Skeletal muscle tissue (tissue), 4 donors: ENCODE measurements around the gene C4A. TPM values are rescaled to one million over a fixed set of nuclear protein-coding genes. Genes with fewer than 3 reads are reported as not detected.
"Not testable (repeated sequence)": the region's sequence is repeated elsewhere in the genome, so short reads cannot be mapped to it uniquely, and the experiment has no call there.

Source experiments
- H3K27ac ChIP-seq: one replicate; pipeline ENCODE4 v1.7.0; 2013; ENCODE audit warnings: mild to moderate bottlenecking, low read depth, low read length, inconsistent platforms
- H3K27me3 ChIP-seq, 3 donors: one replicate each; pipeline ENCODE4 v1.7.0; 2013; ENCODE audit warnings: low read length in 3 of 3; ENCODE audit not compliant: control insufficient read depth in 3 of 3, insufficient read depth in 3 of 3
- H3K36me3 ChIP-seq, 3 donors: one replicate each; pipeline ENCODE4 v1.7.0; 2013; ENCODE audit warnings: low read length in 3 of 3; ENCODE audit not compliant: control insufficient read depth in 3 of 3, insufficient read depth in 3 of 3
- H3K4me1 ChIP-seq, 3 donors: one replicate each; pipeline ENCODE4 v1.7.0; 2013; ENCODE audit warnings: low read length in 3 of 3, mild to moderate bottlenecking in 3 of 3; ENCODE audit not compliant: control insufficient read depth in 3 of 3, insufficient read depth in 3 of 3
- H3K4me3 ChIP-seq, 3 donors: one replicate each; pipeline ENCODE4 v1.7.0; 2013; ENCODE audit warnings: low read length in 3 of 3
- H3K9ac ChIP-seq, 3 donors: one replicate each; pipeline ENCODE4 v1.7.0; 2013; ENCODE audit warnings: low read length in 3 of 3, mild to moderate bottlenecking in 3 of 3, moderate library complexity in 2 of 3, low read depth in 1 of 3
- H3K9me3 ChIP-seq, 3 donors: one replicate each; pipeline ENCODE4 v1.7.0; 2013; ENCODE audit warnings: low read length in 3 of 3; ENCODE audit not compliant: control insufficient read depth in 3 of 3
- total RNA-seq: library from RNA; depleted of rRNA; stranded (reverse); fragments of >200 nt; gene quantifications from one replicate; pipeline ENCODE4 v1.2.3, GENCODE V29; 2014
- donor health status: Osteomylitis.

C4A gene
- total RNA-seq, 1 donor from 2014 or later: 14.1 TPM

GRCh38 chr6:31968791-31969711, 12.8 kb upstream of the C4A start:
- Histone ChIP-seq H3K27me3 (no peaks in the 10 kb centered on the region), H3K36me3 (peaks cover 49 to 60% (median 57%) of the 10 kb centered on the region in 3 donors), H3K27ac (no peak overlapping the region), H3K4me1 (peaks cover 28 to 37% (median 32%) of the 10 kb centered on the region in 3 donors), H3K9me3 (no peaks in the 10 kb centered on the region), H3K4me3 (no peak overlapping the region), H3K9ac (no peak overlapping the region)

GRCh38 chr6:31969712-31970603, 11.9 kb upstream of the C4A start:
- no peaks in the 10 kb centered on the region for H3K27me3 ChIP-seq
- H3K27ac ChIP-seq: peak overlapping the region; percentile 36
- no peaks in the 10 kb centered on the region for H3K9me3 ChIP-seq
- peak overlapping the region; percentile 50 to 93 (median 92) for H3K9ac ChIP-seq
- peak overlapping the region in 1 of 3 donors; percentile 96 for H3K4me3 ChIP-seq
- H3K4me1 ChIP-seq: peaks cover 28 to 37% (median 32%) of the 10 kb centered on the region in 3 donors
- H3K36me3 ChIP-seq: peaks cover 46 to 53% (median 51%) of the 10 kb centered on the region in 3 donors

GRCh38 chr6:31970604-31971271, 11.1 kb upstream of the C4A start:
- no peaks in the 10 kb centered on the region for H3K27me3 ChIP-seq
- H3K9me3 ChIP-seq: no peaks in the 10 kb centered on the region
- peaks cover 43 to 47% (median 46%) of the 10 kb centered on the region in 3 donors for H3K36me3 ChIP-seq
- H3K9ac ChIP-seq: peak overlapping the region; percentile 84 to 93 (median 92)
- peak overlapping the region; percentile 81 to 99 (median 96) for H3K4me3 ChIP-seq
- H3K4me1 ChIP-seq: peaks cover 28 to 37% (median 32%) of the 10 kb centered on the region in 3 donors
- peak overlapping the region; percentile 97 for H3K27ac ChIP-seq

DNA sequence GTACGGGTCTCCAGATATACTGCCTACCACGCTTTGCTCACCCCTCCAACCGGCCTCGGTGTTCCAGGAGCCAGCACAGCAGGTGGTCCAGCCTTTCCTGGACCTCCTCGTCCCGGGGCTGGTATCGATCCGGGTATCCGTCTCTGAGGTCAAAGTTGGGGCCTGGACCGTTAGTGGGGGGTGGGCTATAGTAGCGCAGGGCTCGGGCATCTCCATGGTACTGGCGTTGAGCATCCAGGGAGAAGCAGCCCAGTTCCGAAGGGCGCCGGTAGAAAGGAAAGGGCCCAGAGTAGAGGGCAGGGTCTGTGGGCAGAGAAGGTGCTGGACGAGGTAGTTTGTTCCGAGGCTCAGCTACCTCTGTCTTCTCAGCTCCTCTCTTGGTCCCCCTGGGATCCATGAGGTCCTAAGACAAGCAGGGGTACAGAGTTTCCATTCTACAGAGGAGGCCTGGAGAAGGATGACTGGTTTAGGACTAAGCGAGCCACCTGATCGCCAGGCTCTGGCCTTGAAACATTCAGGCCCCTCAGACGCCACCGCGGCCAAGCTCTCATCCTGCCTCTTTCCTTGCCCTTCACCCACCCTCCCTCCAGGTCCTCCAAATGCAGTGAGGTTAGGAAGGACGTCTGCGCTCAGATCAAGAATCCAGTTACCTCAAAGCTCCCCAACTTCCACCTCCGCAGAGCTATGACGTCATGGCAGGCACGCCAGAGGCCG, 10.4 kb upstream of the C4A start:
- peak overlapping the region; percentile 97 for H3K27ac ChIP-seq
- peak overlapping the region; percentile 81 to 99 (median 96) for H3K4me3 ChIP-seq
- H3K36me3 ChIP-seq: peaks cover 38 to 40% (median 40%) of the 10 kb centered on the region in 3 donors
- H3K4me1 ChIP-seq: peaks cover 28 to 37% (median 32%) of the 10 kb centered on the region in 3 donors
- peak overlapping the region; percentile 84 to 93 (median 92) for H3K9ac ChIP-seq
- no peaks in the 10 kb centered on the region for H3K9me3 ChIP-seq
- H3K27me3 ChIP-seq: no peaks in the 10 kb centered on the region

GRCh38 chr6:31971993-31972708, 9.7 kb upstream of the C4A start, which contains the start of gene DXO:
Gene DXO (minus strand): TSS chr6:31972138. CDS start chr6:31971675, 463 bp downstream.
- Histone ChIP-seq H3K9ac (peak within 1 kb of the TSS; percentile 84 to 93 (median 92)), H3K36me3 (peaks cover 31 to 33% (median 33%) of the 10 kb centered on the region in 3 donors), H3K4me3 (peak within 1 kb of the TSS; percentile 81 to 99 (median 96)), H3K4me1 (peaks cover 28 to 37% (median 32%) of the 10 kb centered on the region in 3 donors), H3K27ac (peak within 1 kb of the TSS; percentile 97), H3K9me3 (no peaks in the 10 kb centered on the region), H3K27me3 (no peaks in the 10 kb centered on the region)

GRCh38 chr6:31972709-31973350, 9.0 kb upstream of the C4A start:
- H3K4me1 ChIP-seq: peaks cover 28 to 37% (median 32%) of the 10 kb centered on the region in 3 donors
- peaks cover 24 to 26% (median 26%) of the 10 kb centered on the region in 3 donors for H3K36me3 ChIP-seq
- no peaks in the 10 kb centered on the region for H3K27me3 ChIP-seq
- H3K4me3 ChIP-seq: peak overlapping the region; percentile 81 to 99 (median 96)
- peak overlapping the region; percentile 84 to 93 (median 92) for H3K9ac ChIP-seq
- no peaks in the 10 kb centered on the region for H3K9me3 ChIP-seq
- peak overlapping the region; percentile 97 for H3K27ac ChIP-seq

- H3K4me1 ChIP-seq: peaks cover 16 to 24% (median 20%) of the 10 kb centered on the region in 3 donors
- H3K9ac ChIP-seq, H3K27ac ChIP-seq, H3K4me3 ChIP-seq, H3K9me3 ChIP-seq, H3K27me3 ChIP-seq: not testable (repeated sequence)
- peaks cover 6 to 11% (median 10%) of the 10 kb centered on the region in 3 donors for H3K36me3 ChIP-seq
These were observed 5.8 kb upstream of the C4A start for GRCh38 chr6:31976065-31976464.

DNA sequence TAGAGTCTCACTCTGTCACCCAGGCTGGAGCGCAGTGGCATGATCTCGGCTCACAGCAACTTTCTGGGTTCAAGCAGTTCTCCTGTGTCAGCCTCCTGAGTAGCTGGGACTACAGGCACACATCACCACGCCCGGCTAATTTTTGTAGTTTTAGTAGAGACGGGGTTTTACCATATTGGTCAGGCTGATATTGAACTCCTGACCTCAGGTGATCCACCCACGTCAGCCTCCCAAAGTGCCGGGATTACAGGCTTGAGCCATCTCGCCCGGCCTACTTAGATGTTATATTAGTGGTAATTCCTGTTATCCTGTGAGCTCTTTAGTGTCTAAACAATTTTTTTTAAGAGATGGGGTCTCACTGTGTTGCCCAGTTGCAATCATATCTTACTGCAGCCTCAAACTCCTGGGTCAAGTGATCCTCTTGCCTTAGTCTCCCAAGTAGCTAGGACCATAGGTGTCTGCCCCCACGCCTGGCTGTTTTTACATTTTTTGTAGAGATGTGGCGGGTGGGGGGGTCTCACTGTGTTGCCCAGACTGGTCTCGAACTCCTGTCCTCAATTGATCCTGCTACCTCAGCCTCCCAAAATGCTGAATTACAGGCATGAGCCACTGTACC, 3.9 kb upstream of the C4A start:
- H3K9ac ChIP-seq: no peak overlapping the region
- no peaks in the 10 kb centered on the region for H3K9me3 ChIP-seq
- H3K36me3 ChIP-seq: peaks cover 6 to 11% (median 10%) of the 10 kb centered on the region in 3 donors
- no peak overlapping the region for H3K27ac ChIP-seq
- H3K4me1 ChIP-seq: peaks cover 5 to 9% (median 7%) of the 10 kb centered on the region in 3 donors
- no peak overlapping the region for H3K4me3 ChIP-seq
- H3K27me3 ChIP-seq: no peaks in the 10 kb centered on the region
